ENCODE data around the gene LOXL4. TPM values are rescaled to one million over a fixed set of nuclear protein-coding genes. Genes with fewer than 3 reads are reported as not detected.

Gene LOXL4
- total RNA-seq, 1 experiment from 2014 or later = not detected

- no peak for DNase-seq (ENCODE audit: low spot score)
- intact Hi-C loops (cut with micrococcal nuclease; ENCODE audit: unreplicated experiment) = no loop called here
- Histone ChIP-seq H3K4me1 (ENCODE audit: insufficient read depth, low read length, poor library complexity, severe bottlenecking) (no peaks in the 10 kb centered on the region), H3K27me3 (replicated peaks; ENCODE audit: insufficient read depth, low read depth, low read length, poor library complexity) (peaks cover 50% of the 10 kb centered on the region), H3K27ac (ENCODE audit: low read depth, low read length, poor library complexity, severe bottlenecking) (no peak overlapping the region), H3K4me3 (ENCODE audit: low read depth, low read length, poor library complexity, severe bottlenecking) (no peak overlapping the region), H3K36me3 (ENCODE audit: insufficient read depth, low read length, poor library complexity, severe bottlenecking) (no peaks in the 10 kb centered on the region), H3K9me3 (ENCODE audit: low read depth, low read length, poor library complexity, severe bottlenecking) (no peaks in the 10 kb centered on the region)
- TF ChIP-seq CTCF (conservative IDR thresholded peaks at IDR 0.05; ENCODE audit: low read depth, low read length) (no peak), EZH2 (IDR thresholded peaks at IDR 0.05; ENCODE audit: borderline replicate concordance, low read depth, low read length, poor library complexity, severe bottlenecking) (no peak)
- BruUV-seq (replicated peaks) = no TSS peak
- ChIA-PET CTCF (no interaction called here), POLR2A (ENCODE audit: low non-redundant PET) (no interaction called here)
Observed at GRCh38 chr10:98302741-98303365, 34.9 kb upstream of the LOXL4 start.

GRCh38 chr10:98301664-98302319 lies 33.8 kb upstream of the LOXL4 start:
- TF ChIP-seq EZH2 (IDR thresholded peaks at IDR 0.05; ENCODE audit: borderline replicate concordance, low read depth, low read length, poor library complexity, severe bottlenecking) (no peak), CTCF (conservative IDR thresholded peaks at IDR 0.05; ENCODE audit: low read depth, low read length) (no peak)
- no TSS peak for BruUV-seq (replicated peaks)
- no peaks in the 10 kb centered on the region for H3K36me3 ChIP-seq (ENCODE audit: insufficient read depth, low read length, poor library complexity, severe bottlenecking)
- no peak for DNase-seq (ENCODE audit: low spot score)
- H3K4me1 ChIP-seq (ENCODE audit: insufficient read depth, low read length, poor library complexity, severe bottlenecking) = no peaks in the 10 kb centered on the region
- peaks cover 53% of the 10 kb centered on the region for H3K27me3 ChIP-seq (replicated peaks; ENCODE audit: insufficient read depth, low read depth, low read length, poor library complexity)
- no peak overlapping the region for H3K27ac ChIP-seq (ENCODE audit: low read depth, low read length, poor library complexity, severe bottlenecking)
- no peaks in the 10 kb centered on the region for H3K9me3 ChIP-seq (ENCODE audit: low read depth, low read length, poor library complexity, severe bottlenecking)
- CTCF ChIA-PET = no interaction called here
- H3K4me3 ChIP-seq (ENCODE audit: low read depth, low read length, poor library complexity, severe bottlenecking) = no peak overlapping the region
- intact Hi-C loops (cut with micrococcal nuclease; ENCODE audit: unreplicated experiment) = no loop called here
- POLR2A ChIA-PET (ENCODE audit: low non-redundant PET) = no interaction called here

- intact Hi-C loops (cut with micrococcal nuclease; ENCODE audit: unreplicated experiment) = no loop called here
- TF ChIP-seq EZH2 (IDR thresholded peaks at IDR 0.05; ENCODE audit: borderline replicate concordance, low read depth, low read length, poor library complexity, severe bottlenecking) (no peak), CTCF (conservative IDR thresholded peaks at IDR 0.05; ENCODE audit: low read depth, low read length) (no peak)
- Histone ChIP-seq H3K4me1 (ENCODE audit: insufficient read depth, low read length, poor library complexity, severe bottlenecking) (no peaks in the 10 kb centered on the region), H3K4me3 (ENCODE audit: low read depth, low read length, poor library complexity, severe bottlenecking) (no peak overlapping the region), H3K27me3 (replicated peaks; ENCODE audit: insufficient read depth, low read depth, low read length, poor library complexity) (peaks cover 65% of the 10 kb centered on the region), H3K36me3 (ENCODE audit: insufficient read depth, low read length, poor library complexity, severe bottlenecking) (no peaks in the 10 kb centered on the region), H3K9me3 (ENCODE audit: low read depth, low read length, poor library complexity, severe bottlenecking) (no peaks in the 10 kb centered on the region), H3K27ac (ENCODE audit: low read depth, low read length, poor library complexity, severe bottlenecking) (no peak overlapping the region)
- ChIA-PET CTCF (no interaction called here), POLR2A (ENCODE audit: low non-redundant PET) (no interaction called here)
- no TSS peak for BruUV-seq (replicated peaks)
- no peak for DNase-seq (ENCODE audit: low spot score)
Observed at GRCh38 chr10:98300526-98301229, 32.7 kb upstream of the LOXL4 start.

Measured in A673 (cell line).